ENCODE measurements around the gene SMO.

Gene SMO

DNA sequence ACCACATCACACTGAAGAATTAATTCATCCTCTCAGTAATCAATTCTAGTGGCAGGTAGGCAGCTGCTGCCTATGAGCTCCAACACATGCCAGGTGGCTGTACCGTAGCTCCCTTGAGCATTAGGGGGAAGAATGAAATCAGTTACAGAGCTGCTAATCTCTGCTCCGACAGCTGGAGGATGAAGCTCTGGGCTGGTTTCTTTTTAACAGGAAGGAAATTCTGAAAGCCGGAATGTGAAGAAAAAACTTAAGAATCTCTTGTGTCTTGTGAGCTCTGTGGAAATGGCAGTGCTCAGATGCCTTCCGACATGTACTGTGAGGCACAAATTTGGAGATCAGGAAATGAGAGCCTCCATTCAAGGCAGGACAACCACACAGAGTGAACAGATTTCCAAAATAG lies 33.6 kb downstream of the SMO start:
- H3K4me1 ChIP-seq (ENCODE audit: control insufficient read depth, low read length) = peaks cover 33% of the 10 kb centered on the region
- no peaks in the 10 kb centered on the region for H3K9me2 ChIP-seq (replicated peaks; ENCODE audit: control insufficient read depth, low read length)
- H4K20me1 ChIP-seq (ENCODE audit: control insufficient read depth, insufficient read depth, low read depth, low read length) = no peaks in the 10 kb centered on the region
- peak overlapping the region; percentile 9 for H3K4me3 ChIP-seq (ENCODE audit: low read length)
- peaks cover 16% of the 10 kb centered on the region for H3K79me2 ChIP-seq (ENCODE audit: control insufficient read depth, low read length)
- no peaks in the 10 kb centered on the region for H3K9me3 ChIP-seq (ENCODE audit: control insufficient read depth, insufficient read depth, low read length)
- no peaks in the 10 kb centered on the region for H3K36me3 ChIP-seq (ENCODE audit: control insufficient read depth, low read length)
- H3K27me3 ChIP-seq (ENCODE audit: control insufficient read depth, low read length) = no peaks in the 10 kb centered on the region
- H3F3A ChIP-seq (ENCODE audit: control insufficient read depth, insufficient read depth) = peaks cover 3% of the 10 kb centered on the region; the same call in 1 of the 2 replicates
- peak overlapping the region; percentile 43 for H3K4me2 ChIP-seq (ENCODE audit: low read length)
- H3K27ac ChIP-seq (ENCODE audit: low read depth, low read length) = no peak overlapping the region
- no peak for TF ChIP-seq EZH2phosphoT487 (IDR thresholded peaks at IDR 0.05; ENCODE audit: borderline replicate concordance, low read length)
- TF ChIP-seq, protein P1, sequence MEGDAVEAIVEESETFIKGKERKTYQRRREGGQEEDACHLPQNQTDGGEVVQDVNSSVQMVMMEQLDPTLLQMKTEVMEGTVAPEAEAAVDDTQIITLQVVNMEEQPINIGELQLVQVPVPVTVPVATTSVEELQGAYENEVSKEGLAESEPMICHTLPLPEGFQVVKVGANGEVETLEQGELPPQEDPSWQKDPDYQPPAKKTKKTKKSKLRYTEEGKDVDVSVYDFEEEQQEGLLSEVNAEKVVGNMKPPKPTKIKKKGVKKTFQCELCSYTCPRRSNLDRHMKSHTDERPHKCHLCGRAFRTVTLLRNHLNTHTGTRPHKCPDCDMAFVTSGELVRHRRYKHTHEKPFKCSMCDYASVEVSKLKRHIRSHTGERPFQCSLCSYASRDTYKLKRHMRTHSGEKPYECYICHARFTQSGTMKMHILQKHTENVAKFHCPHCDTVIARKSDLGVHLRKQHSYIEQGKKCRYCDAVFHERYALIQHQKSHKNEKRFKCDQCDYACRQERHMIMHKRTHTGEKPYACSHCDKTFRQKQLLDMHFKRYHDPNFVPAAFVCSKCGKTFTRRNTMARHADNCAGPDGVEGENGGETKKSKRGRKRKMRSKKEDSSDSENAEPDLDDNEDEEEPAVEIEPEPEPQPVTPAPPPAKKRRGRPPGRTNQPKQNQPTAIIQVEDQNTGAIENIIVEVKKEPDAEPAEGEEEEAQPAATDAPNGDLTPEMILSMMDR (IDR thresholded peaks at IDR 0.05; ENCODE audit: low read depth, low read length, poor library complexity, severe bottlenecking) = no peak

DNA sequence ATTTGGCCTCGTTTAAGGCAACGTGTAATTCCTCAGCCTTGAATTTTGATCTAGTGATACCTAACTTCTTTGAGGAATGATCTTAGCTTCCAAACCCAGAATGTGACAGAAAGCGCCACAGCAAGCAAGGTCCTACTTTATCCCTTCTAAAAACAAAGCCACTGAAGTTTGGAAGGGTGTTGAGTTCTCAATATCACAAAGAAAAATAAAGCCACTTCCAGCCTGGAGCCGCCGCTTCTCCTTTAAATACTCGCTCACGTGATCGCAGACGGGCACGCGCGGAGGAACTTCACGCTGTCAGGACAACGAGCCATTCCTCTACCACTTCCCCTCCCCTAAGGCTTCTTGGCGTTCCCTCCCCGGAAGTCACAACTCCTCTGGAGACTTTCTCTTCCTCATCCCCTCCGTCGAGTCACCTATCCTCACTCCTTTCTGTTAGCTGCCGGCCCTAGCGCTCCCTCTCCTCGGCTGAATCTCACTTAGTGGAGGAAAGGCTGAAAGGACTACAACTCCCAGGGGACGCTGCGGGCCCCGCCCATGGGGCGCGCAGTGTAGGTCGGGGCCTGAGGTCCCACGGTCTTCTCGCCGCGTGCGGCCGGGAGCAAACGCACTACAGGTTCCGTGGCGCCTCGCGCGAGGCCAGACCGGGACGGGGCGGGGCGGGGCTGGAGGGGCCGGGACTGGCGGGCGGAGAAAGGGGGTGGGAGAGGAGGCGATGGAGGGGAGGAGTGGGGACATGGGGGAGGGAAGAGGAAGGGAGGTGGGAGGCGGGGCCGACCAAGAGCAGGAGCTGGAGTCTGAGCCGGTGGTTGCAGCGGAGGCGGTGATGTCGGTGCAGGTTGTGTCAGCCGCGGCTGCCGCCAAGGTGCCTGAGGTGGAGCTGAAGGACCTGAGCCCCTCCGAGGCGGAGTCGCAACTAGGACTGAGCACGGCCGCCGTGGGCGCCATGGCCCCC lies 36.1 kb downstream of the SMO start, which contains the start of gene AHCYL2:
Gene AHCYL2 (plus strand): TSS at position 780 of the 955 bp plus-strand sequence.
- Histone ChIP-seq H3K4me3 (ENCODE audit: low read length) (peak within 1 kb of the TSS; percentile 91), H3K9me3 (ENCODE audit: control insufficient read depth, insufficient read depth, low read length) (no peaks in the 10 kb centered on the region), H3K4me1 (ENCODE audit: control insufficient read depth, low read length) (peaks cover 33% of the 10 kb centered on the region), H3F3A (ENCODE audit: control insufficient read depth, insufficient read depth) (peaks cover 3% of the 10 kb centered on the region; the same call in 1 of the 2 replicates), H3K27ac (ENCODE audit: low read depth, low read length) (peak within 1 kb of the TSS; percentile 82), H3K27me3 (ENCODE audit: control insufficient read depth, low read length) (no peaks in the 10 kb centered on the region), H4K20me1 (ENCODE audit: control insufficient read depth, insufficient read depth, low read depth, low read length) (no peaks in the 10 kb centered on the region), H3K36me3 (ENCODE audit: control insufficient read depth, low read length) (no peaks in the 10 kb centered on the region), H3K9me2 (replicated peaks; ENCODE audit: control insufficient read depth, low read length) (no peaks in the 10 kb centered on the region), H3K79me2 (ENCODE audit: control insufficient read depth, low read length) (peaks cover 23% of the 10 kb centered on the region), H3K4me2 (ENCODE audit: low read length) (peak within 1 kb of the TSS; percentile 94)
- TF ChIP-seq, protein P1 (IDR thresholded peaks at IDR 0.05; ENCODE audit: low read depth, low read length, poor library complexity, severe bottlenecking) = no peak
- TF ChIP-seq EZH2phosphoT487 (IDR thresholded peaks at IDR 0.05; ENCODE audit: borderline replicate concordance, low read length) = no peak

DNA sequence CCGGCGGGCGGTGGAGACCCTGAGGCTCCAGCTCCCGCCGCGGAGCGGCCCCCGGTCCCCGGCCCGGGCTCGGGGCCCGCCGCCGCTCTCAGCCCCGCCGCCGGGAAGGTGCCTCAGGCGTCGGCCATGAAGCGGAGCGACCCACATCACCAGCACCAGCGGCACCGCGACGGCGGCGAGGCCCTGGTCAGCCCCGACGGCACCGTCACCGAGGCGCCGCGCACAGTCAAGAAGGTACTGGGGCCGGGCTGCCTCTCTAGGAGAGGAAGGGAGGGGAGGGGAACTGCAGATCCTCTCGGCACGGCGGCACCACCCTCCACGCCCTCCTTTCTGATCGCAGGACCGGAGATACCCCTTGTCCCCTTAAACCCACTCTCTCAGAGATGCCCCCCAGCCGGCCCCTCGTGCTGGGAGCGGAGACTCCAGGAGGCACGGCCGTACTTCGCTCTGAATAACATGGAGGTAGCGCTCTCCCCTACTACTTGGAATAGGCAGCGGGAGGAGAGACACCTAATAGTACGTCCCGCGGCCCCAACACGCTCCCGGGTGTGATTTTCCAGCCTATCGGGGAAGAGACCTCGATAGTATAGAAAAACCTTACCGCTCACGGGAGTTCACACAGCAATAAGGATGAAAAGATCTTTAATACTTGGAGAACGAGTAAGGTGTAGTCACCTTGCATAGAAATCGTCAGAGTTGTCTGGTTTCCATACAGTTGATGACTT lies 36.9 kb downstream of the SMO start:
- no peaks in the 10 kb centered on the region for H3K27me3 ChIP-seq (ENCODE audit: control insufficient read depth, low read length)
- H3K4me2 ChIP-seq (ENCODE audit: low read length) = peak overlapping the region; percentile 94
- peaks cover 23% of the 10 kb centered on the region for H3K79me2 ChIP-seq (ENCODE audit: control insufficient read depth, low read length)
- no peaks in the 10 kb centered on the region for H4K20me1 ChIP-seq (ENCODE audit: control insufficient read depth, insufficient read depth, low read depth, low read length)
- no peaks in the 10 kb centered on the region for H3K36me3 ChIP-seq (ENCODE audit: control insufficient read depth, low read length)
- H3F3A ChIP-seq (ENCODE audit: control insufficient read depth, insufficient read depth) = peaks cover 3% of the 10 kb centered on the region; the same call in 1 of the 2 replicates
- H3K4me3 ChIP-seq (ENCODE audit: low read length) = peak overlapping the region; percentile 91
- peak overlapping the region; percentile 82 for H3K27ac ChIP-seq (ENCODE audit: low read depth, low read length)
- no peaks in the 10 kb centered on the region for H3K9me2 ChIP-seq (replicated peaks; ENCODE audit: control insufficient read depth, low read length)
- peaks cover 33% of the 10 kb centered on the region for H3K4me1 ChIP-seq (ENCODE audit: control insufficient read depth, low read length)
- TF ChIP-seq, protein P1 (IDR thresholded peaks at IDR 0.05; ENCODE audit: low read depth, low read length, poor library complexity, severe bottlenecking) = no peak
- TF ChIP-seq EZH2phosphoT487 (IDR thresholded peaks at IDR 0.05; ENCODE audit: borderline replicate concordance, low read length) = no peak
- H3K9me3 ChIP-seq (ENCODE audit: control insufficient read depth, insufficient read depth, low read length) = no peaks in the 10 kb centered on the region
